HL-60 (cell line): ENCODE results near the gene ZC3H14.

Experiments
- DNase-seq, 2 experiments: peaks; one replicate each; pipeline ENCODE4 v3.0.0-alpha.2; 2010 to 2020; ENCODE audit warnings: low read depth in 1 of 2, low spot score in 1 of 2
- H3K27ac ChIP-seq: fragments of 250-450 bp; sonication (Bioruptor Pico); replicated peaks from 2 replicates; pipeline ENCODE4 v1.5.1; 2020; ENCODE audit warnings: mild to moderate bottlenecking, moderate library complexity
- H3K27me3 ChIP-seq: fragments of 250-450 bp; sonication (Bioruptor Pico); 2 replicates; pipeline ENCODE4 v1.5.1; 2021; ENCODE audit warnings: mild to moderate bottlenecking, moderate library complexity; ENCODE audit not compliant: insufficient read depth, poor library complexity, severe bottlenecking
- H3K4me3 ChIP-seq: replicated peaks from 2 replicates; pipeline ENCODE4 v1.5.1; 2011; ENCODE audit warnings: mild to moderate bottlenecking, control low read depth, low read length; ENCODE audit not compliant: insufficient read depth
- CTCF ChIP-seq: IDR thresholded peaks from one replicate; pipeline ENCODE4 v1.5.1; 2011; ENCODE audit warnings: low read length, control low read depth, inconsistent platforms; ENCODE audit not compliant: insufficient read depth
- GABPA ChIP-seq: IDR thresholded peaks from 2 replicates; pipeline ENCODE4 v1.6.1; 2012; ENCODE audit warnings: low read depth
- POLR2AphosphoS5 ChIP-seq: IDR thresholded peaks from 2 replicates; pipeline ENCODE4 v1.6.1; 2012; ENCODE audit warnings: low read depth
- REST ChIP-seq: IDR thresholded peaks from 2 replicates; pipeline ENCODE4 v1.6.1; 2012; ENCODE audit warnings: low read depth; ENCODE audit not compliant: insufficient replicate concordance
- SPI1 ChIP-seq: IDR thresholded peaks from 2 replicates; pipeline ENCODE4 v1.6.1; 2012; ENCODE audit warnings: low read depth, mild to moderate bottlenecking, borderline replicate concordance

Gene ZC3H14

GRCh38 chr14:88616697-88617096, 53.9 kb downstream of the ZC3H14 start:
- Histone ChIP-seq H3K4me3 (no peak overlapping the region), H3K27me3 (no peaks in the 10 kb centered on the region), H3K27ac (no peak overlapping the region)
- DNase-seq = no peak
- TF ChIP-seq SPI1 = no peak
- no peak for TF ChIP-seq GABPA
- TF ChIP-seq CTCF = no peak
- TF ChIP-seq REST = no peak
- TF ChIP-seq POLR2AphosphoS5 = no peak

- H3K27me3 ChIP-seq = no peaks in the 10 kb centered on the region
- H3K4me3 ChIP-seq = no peak overlapping the region
- no peak for DNase-seq
- no peak overlapping the region for H3K27ac ChIP-seq
- TF ChIP-seq POLR2AphosphoS5 = no peak
- TF ChIP-seq SPI1 = no peak
- no peak for TF ChIP-seq GABPA
- TF ChIP-seq REST = no peak
- no peak for TF ChIP-seq CTCF
These were observed 54.6 kb downstream of the ZC3H14 start for GRCh38 chr14:88617479-88617878.

- Histone ChIP-seq H3K27me3 (no peaks in the 10 kb centered on the region), H3K27ac (no peak overlapping the region), H3K4me3 (no peak overlapping the region)
- no peak for DNase-seq
- TF ChIP-seq SPI1 = no peak
- TF ChIP-seq GABPA = no peak
These were observed 55.6 kb downstream of the ZC3H14 start for GRCh38 chr14:88618476-88618875.

GRCh38 chr14:88621100-88621499, 58.3 kb downstream of the ZC3H14 start:
- no peaks in the 10 kb centered on the region for H3K27me3 ChIP-seq
- H3K4me3 ChIP-seq = no peak overlapping the region
- TF ChIP-seq CTCF (no peak), GABPA (no peak), SPI1 (no peak), REST (no peak), POLR2AphosphoS5 (no peak)
- H3K27ac ChIP-seq = no peak overlapping the region
- DNase-seq = no peak
